ENCODE measurements around the gene KNOP1.

KNOP1 gene

GRCh38 chr16:19717741-19718623 lies at the start of gene KNOP1, which contains the start of gene IQCK:
Gene KNOP1 (minus strand): TSS chr16:19718227. CDS start chr16:19715035, 3,192 bp downstream.
Gene IQCK (plus strand): TSS chr16:19718271. CDS start chr16:19718307, 36 bp downstream.
- peak; percentile 62 for DNase-seq

GRCh38 chr16:19767497-19767896 lies 49.5 kb upstream of the KNOP1 start:
- DNase-seq = no peak

GRCh38 chr16:19766988-19767387 lies 49.0 kb upstream of the KNOP1 start:
- no peak for DNase-seq

- DNase-seq = no peak
These were observed 48.5 kb upstream of the KNOP1 start for GRCh38 chr16:19766554-19766884.

GRCh38 chr16:19765860-19766553 lies 48.0 kb upstream of the KNOP1 start:
- DNase-seq = no peak

- no peak for DNase-seq
These were observed 42.5 kb upstream of the KNOP1 start for GRCh38 chr16:19760356-19761060.

GRCh38 chr16:19757762-19758595 lies 40.0 kb upstream of the KNOP1 start:
- no peak for DNase-seq

- no peak for DNase-seq
These were observed 39.0 kb upstream of the KNOP1 start for GRCh38 chr16:19757026-19757425.

GRCh38 chr16:19755268-19755667 lies 37.2 kb upstream of the KNOP1 start:
- DNase-seq = no peak

- no peak for DNase-seq
These were observed 36.6 kb upstream of the KNOP1 start for GRCh38 chr16:19754644-19755036.

- DNase-seq = no peak
These were observed 36.0 kb upstream of the KNOP1 start for GRCh38 chr16:19753815-19754643.

GRCh38 chr16:19751478-19752385 lies 33.7 kb upstream of the KNOP1 start:
- no peak for DNase-seq

GRCh38 chr16:19749571-19750080 lies 31.6 kb upstream of the KNOP1 start:
- no peak for DNase-seq

GRCh38 chr16:19748389-19749168 lies 30.6 kb upstream of the KNOP1 start:
- DNase-seq = no peak

- no peak for DNase-seq
These were observed 28.5 kb upstream of the KNOP1 start for GRCh38 chr16:19746561-19746960.

- no peak for DNase-seq
These were observed 27.4 kb upstream of the KNOP1 start for GRCh38 chr16:19745286-19746010.

GRCh38 chr16:19744670-19745069 lies 26.6 kb upstream of the KNOP1 start:
- DNase-seq = no peak

GRCh38 chr16:19743816-19744159 lies 25.8 kb upstream of the KNOP1 start:
- DNase-seq = no peak

GRCh38 chr16:19741354-19741753 lies 23.3 kb upstream of the KNOP1 start:
- no peak for DNase-seq

All from NCI-H446 treated with DMSO at 0.1 percent for 48 hours (cell line).